ENCODE data around the gene ZNF652. TPM values are rescaled to one million over a fixed set of nuclear protein-coding genes. Genes with fewer than 3 reads are reported as not detected.

The ZNF652 gene
- total RNA-seq, 2 experiments from 2014 or later: 33.7 to 34.9 TPM

DNA sequence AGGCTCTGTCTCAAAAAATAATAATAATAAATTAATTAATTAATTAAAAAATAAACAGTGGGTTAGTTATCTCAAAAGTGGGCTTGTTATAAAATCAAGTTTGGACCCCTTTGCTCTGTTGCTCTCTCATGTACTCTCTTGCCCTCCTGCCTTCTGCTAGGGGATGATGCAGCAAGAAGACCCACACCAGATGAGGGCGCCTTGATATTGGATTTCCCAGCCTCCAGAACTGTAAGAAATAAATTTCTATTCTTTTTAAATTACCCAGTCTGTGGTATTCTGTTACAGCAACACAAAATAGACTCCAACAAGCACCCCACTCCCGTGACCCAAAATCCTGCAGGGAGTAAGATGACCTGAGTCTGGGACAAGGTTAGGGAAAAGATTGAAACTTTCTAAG lies 2.1 kb upstream of the ZNF652 start:
- TF ChIP-seq, protein P1, sequence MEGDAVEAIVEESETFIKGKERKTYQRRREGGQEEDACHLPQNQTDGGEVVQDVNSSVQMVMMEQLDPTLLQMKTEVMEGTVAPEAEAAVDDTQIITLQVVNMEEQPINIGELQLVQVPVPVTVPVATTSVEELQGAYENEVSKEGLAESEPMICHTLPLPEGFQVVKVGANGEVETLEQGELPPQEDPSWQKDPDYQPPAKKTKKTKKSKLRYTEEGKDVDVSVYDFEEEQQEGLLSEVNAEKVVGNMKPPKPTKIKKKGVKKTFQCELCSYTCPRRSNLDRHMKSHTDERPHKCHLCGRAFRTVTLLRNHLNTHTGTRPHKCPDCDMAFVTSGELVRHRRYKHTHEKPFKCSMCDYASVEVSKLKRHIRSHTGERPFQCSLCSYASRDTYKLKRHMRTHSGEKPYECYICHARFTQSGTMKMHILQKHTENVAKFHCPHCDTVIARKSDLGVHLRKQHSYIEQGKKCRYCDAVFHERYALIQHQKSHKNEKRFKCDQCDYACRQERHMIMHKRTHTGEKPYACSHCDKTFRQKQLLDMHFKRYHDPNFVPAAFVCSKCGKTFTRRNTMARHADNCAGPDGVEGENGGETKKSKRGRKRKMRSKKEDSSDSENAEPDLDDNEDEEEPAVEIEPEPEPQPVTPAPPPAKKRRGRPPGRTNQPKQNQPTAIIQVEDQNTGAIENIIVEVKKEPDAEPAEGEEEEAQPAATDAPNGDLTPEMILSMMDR (IDR thresholded peaks at IDR 0.05): no peak
- Histone ChIP-seq H3K27me3 (ENCODE audit: control insufficient read depth in 1 of 2, insufficient read depth in 2 of 2, low read length in 2 of 2) (no peaks in the 10 kb centered on the region), H3K27ac (ENCODE audit: low read depth in 1 of 2, low read length in 2 of 2) (no peak overlapping the region), H3K4me1 (ENCODE audit: insufficient read depth, low read length) (peaks cover 33% of the 10 kb centered on the region), H3K4me3 (ENCODE audit: low read length) (no peak overlapping the region), H3K9me3 (ENCODE audit: control insufficient read depth in 1 of 2, insufficient read depth in 1 of 2, low read length in 2 of 2) (no peaks in the 10 kb centered on the region), H3K36me3 (ENCODE audit: insufficient read depth, low read length) (no peaks in the 10 kb centered on the region)
- Mint-ChIP-seq H3K9me3 (no peaks in the 10 kb centered on the region), H3K27ac (no peak overlapping the region), H3K4me1 (ENCODE audit: low read depth) (peaks cover 40% of the 10 kb centered on the region), H3K27me3 (no peaks in the 10 kb centered on the region), H3K4me3 (peak overlapping the region; percentile 42), H3K36me3 (ENCODE audit: low read depth) (peaks cover 8% of the 10 kb centered on the region)
- no peak for ATAC-seq (ENCODE audit: poor library complexity)
- ChIA-PET POLR2A (interaction anchor here (3.1 to 6.5 kb wide), 2 partner anchors 21 to 25 kb away, joined by 7 to 65 read pairs; no protein-coding TSS in a partner anchor), CTCF (interaction anchor here (0.6 to 1.4 kb wide), 3 partner anchors 9 to 48 kb away, joined by 3 to 4 read pairs (median 4); no protein-coding TSS in a partner anchor)
- intact Hi-C loops (cut with DNase I, micrococcal nuclease): loop anchor here in 1 of 2 experiments (2.0 kb wide), 1 partner anchor 31 kb away; no protein-coding TSS in a partner anchor
- DNase-seq: no peak

DNA sequence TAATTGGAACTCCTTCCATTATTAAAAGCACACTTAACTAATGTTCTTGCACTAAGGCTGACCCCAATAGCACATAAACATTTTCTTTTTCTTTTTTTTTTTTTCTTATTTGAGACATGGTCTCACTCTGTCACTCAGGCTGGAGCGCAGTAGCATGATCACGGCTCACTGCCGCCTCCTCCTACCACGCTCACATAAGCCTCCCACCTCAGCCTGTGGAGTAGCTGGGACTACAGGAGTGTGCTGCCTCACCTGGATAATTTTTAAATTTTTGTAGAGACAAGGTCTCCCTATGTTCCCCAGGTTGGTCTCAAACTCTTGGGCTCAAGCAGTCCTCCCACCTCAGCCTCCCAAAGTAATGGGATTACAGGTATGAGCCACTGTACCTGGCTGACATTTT lies 1.2 kb upstream of the ZNF652 start:
- H3K36me3 ChIP-seq (ENCODE audit: insufficient read depth, low read length): no peaks in the 10 kb centered on the region
- Mint-ChIP-seq H3K27ac (peak overlapping the region; percentile 80), H3K36me3 (ENCODE audit: low read depth) (peaks cover 8% of the 10 kb centered on the region), H3K9me3 (no peaks in the 10 kb centered on the region), H3K27me3 (no peaks in the 10 kb centered on the region), H3K4me3 (peak overlapping the region; percentile 92), H3K4me1 (ENCODE audit: low read depth) (peaks cover 45% of the 10 kb centered on the region)
- ChIA-PET POLR2A (interaction anchor here (1.1 to 6.5 kb wide), 4 partner anchors 13 to 26 kb away, joined by 3 to 65 read pairs (median 6); no protein-coding TSS in a partner anchor), CTCF (no interaction called here)
- H3K4me3 ChIP-seq (ENCODE audit: low read length): no peak overlapping the region
- no peaks in the 10 kb centered on the region for H3K27me3 ChIP-seq (ENCODE audit: control insufficient read depth in 1 of 2, insufficient read depth in 2 of 2, low read length in 2 of 2)
- no peak for DNase-seq
- TF ChIP-seq, protein P1 (IDR thresholded peaks at IDR 0.05): no peak
- H3K27ac ChIP-seq (ENCODE audit: low read depth in 1 of 2, low read length in 2 of 2): no peak overlapping the region
- intact Hi-C loops (cut with DNase I, micrococcal nuclease): loop anchor here in 1 of 2 experiments (2.0 kb wide), 1 partner anchor 426 kb away; the partner anchor contains the start of gene KAT7
- H3K4me1 ChIP-seq (ENCODE audit: insufficient read depth, low read length): peaks cover 33% of the 10 kb centered on the region
- H3K9me3 ChIP-seq (ENCODE audit: control insufficient read depth in 1 of 2, insufficient read depth in 1 of 2, low read length in 2 of 2): no peaks in the 10 kb centered on the region
- ATAC-seq (ENCODE audit: poor library complexity): no peak

DNA sequence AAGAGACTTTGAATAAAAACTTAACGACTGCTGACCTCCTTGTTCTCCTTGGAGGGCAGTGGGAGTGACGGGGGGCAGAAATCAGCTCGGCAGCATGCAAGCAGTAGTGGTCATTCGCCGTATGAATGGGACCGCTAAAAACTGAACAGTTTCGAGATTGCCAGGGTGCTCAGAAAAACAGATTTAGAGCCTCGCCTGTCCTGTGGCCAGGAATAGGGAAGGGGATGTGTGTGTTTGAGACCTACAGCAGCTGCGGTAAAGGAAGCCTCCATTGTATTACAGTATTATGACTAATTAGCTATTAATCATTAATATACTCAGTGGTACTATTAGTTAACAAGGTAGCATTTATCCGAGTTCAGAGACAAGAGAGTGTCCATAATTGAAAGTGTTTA lies 670 bp upstream of the ZNF652 start:
- no peaks in the 10 kb centered on the region for H3K27me3 Mint-ChIP-seq
- peak overlapping the region; percentile 80 for H3K27ac Mint-ChIP-seq
- Histone ChIP-seq H3K9me3 (ENCODE audit: control insufficient read depth in 1 of 2, insufficient read depth in 1 of 2, low read length in 2 of 2) (no peaks in the 10 kb centered on the region), H3K4me3 (ENCODE audit: low read length) (peak overlapping the region; percentile 44), H3K27ac (ENCODE audit: low read depth in 1 of 2, low read length in 2 of 2) (peak overlapping the region in 1 of 2 donors; percentile 40), H3K4me1 (ENCODE audit: insufficient read depth, low read length) (peaks cover 34% of the 10 kb centered on the region), H3K36me3 (ENCODE audit: insufficient read depth, low read length) (no peaks in the 10 kb centered on the region), H3K27me3 (ENCODE audit: control insufficient read depth in 1 of 2, insufficient read depth in 2 of 2, low read length in 2 of 2) (no peaks in the 10 kb centered on the region)
- peak overlapping the region; percentile 92 for H3K4me3 Mint-ChIP-seq
- ATAC-seq (ENCODE audit: poor library complexity): no peak
- POLR2A ChIA-PET: interaction anchor here (0.7 to 6.5 kb wide), 9 partner anchors 13 to 52 kb away, joined by 3 to 65 read pairs (median 4); partner anchors contain the start of gene PHB1
- peaks cover 50% of the 10 kb centered on the region for H3K4me1 Mint-ChIP-seq (ENCODE audit: low read depth)
- intact Hi-C loops (cut with DNase I, micrococcal nuclease): loop anchor here in 1 of 2 experiments (2.0 kb wide), 1 partner anchor 426 kb away; the partner anchor contains the start of gene KAT7
- CTCF ChIA-PET: no interaction called here
- H3K36me3 Mint-ChIP-seq (ENCODE audit: low read depth): peaks cover 8% of the 10 kb centered on the region
- DNase-seq: no peak
- TF ChIP-seq, protein P1 (IDR thresholded peaks at IDR 0.05): no peak
- H3K9me3 Mint-ChIP-seq: no peaks in the 10 kb centered on the region
